ENCODE measurements around the gene SLC9A8.
"Not testable (repeated sequence)": the region's sequence is repeated elsewhere in the genome, so short reads cannot be mapped to it uniquely, and the experiment has no call there.

DNA sequence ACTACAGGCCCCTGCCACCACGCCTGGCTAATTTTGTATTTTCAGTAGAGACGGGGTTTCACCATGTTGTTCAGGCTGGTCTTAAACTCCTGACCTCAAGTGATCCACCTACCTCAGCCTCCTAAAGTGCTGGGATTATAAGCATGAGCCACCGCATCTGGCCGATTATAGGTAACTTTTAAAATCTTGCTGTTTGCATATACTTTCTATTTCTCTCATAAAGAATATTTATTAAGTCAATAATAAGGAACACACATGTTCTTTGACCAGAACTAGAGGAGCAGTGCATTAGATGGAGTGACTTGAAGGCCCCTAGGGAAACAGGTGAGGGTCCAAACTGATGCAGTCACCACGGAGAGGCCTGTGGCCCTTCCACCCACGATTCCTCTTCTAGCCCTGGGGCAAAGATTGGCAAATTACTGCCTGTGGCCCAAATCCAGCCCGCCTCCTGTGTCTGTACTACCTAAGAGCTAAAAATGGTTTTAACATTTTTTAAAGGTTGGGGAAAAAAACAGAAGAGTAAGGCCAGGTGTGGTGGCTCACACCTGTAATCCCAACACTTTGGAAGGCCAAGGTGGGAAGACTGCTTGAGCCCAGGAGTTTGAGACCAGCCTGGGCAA lies 83.0 kb downstream of the SLC9A8 start:
- TF ChIP-seq, protein P1, sequence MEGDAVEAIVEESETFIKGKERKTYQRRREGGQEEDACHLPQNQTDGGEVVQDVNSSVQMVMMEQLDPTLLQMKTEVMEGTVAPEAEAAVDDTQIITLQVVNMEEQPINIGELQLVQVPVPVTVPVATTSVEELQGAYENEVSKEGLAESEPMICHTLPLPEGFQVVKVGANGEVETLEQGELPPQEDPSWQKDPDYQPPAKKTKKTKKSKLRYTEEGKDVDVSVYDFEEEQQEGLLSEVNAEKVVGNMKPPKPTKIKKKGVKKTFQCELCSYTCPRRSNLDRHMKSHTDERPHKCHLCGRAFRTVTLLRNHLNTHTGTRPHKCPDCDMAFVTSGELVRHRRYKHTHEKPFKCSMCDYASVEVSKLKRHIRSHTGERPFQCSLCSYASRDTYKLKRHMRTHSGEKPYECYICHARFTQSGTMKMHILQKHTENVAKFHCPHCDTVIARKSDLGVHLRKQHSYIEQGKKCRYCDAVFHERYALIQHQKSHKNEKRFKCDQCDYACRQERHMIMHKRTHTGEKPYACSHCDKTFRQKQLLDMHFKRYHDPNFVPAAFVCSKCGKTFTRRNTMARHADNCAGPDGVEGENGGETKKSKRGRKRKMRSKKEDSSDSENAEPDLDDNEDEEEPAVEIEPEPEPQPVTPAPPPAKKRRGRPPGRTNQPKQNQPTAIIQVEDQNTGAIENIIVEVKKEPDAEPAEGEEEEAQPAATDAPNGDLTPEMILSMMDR (IDR thresholded peaks at IDR 0.05; ENCODE audit: poor library complexity, severe bottlenecking): not testable (repeated sequence)
- TF ChIP-seq EZH2 (IDR thresholded peaks at IDR 0.05; ENCODE audit: borderline replicate concordance, insufficient read depth, low read length, poor library complexity, severe bottlenecking); POLR2AphosphoS5 (IDR thresholded peaks at IDR 0.05); MXI1 (conservative IDR thresholded peaks at IDR 0.05; ENCODE audit: poor library complexity, severe bottlenecking); RAD21 (conservative IDR thresholded peaks at IDR 0.05); SMC3 (conservative IDR thresholded peaks at IDR 0.05; ENCODE audit: poor library complexity): not testable (repeated sequence)

Data from neural cell (in vitro differentiated cells).